ENCODE results near the gene C16orf78. TPM values are rescaled to one million over a fixed set of nuclear protein-coding genes. Genes with fewer than 3 reads are reported as not detected.
A peak's percentile ranks its signal among the peaks of the same experiment; 100 is the strongest.

Gene C16orf78
- total and polyA plus RNA-seq, 10 donors, result not detected

- H3K36me3 ChIP-seq, result no peaks in the 10 kb centered on the region
- TF ChIP-seq CTCF (IDR thresholded peaks at IDR 0.05 in 8 of 11, conservative IDR thresholded peaks at IDR 0.05 in 3 of 11) (no peak), POLR2A (IDR thresholded peaks at IDR 0.05) (no peak)
- intact Hi-C loops (cut with DNase I; ENCODE audit: low total_unique reads), result no loop called here
- 57 to 65% (median 61%) methylated on average over 4 of the region's 4 CpGs for WGBS, 5 donors
- peaks cover 0 to 5% (median 0%) of the 10 kb centered on the region in 8 donors for H3K9me3 ChIP-seq
- H3K27ac ChIP-seq, result peak overlapping the region in 7 of 8 donors; percentile 24 to 71 (median 58)
- peaks cover 0 to 6% (median 0%) of the 10 kb centered on the region in 7 donors for H3K27me3 ChIP-seq (replicated peaks in 1 of 7)
- no peak for DNase-seq
- H3K4me1 ChIP-seq, result peaks cover 0 to 5% (median 0%) of the 10 kb centered on the region in 6 donors
- no peak overlapping the region for H3K4me3 ChIP-seq
Observed at GRCh38 chr16:49365711-49366509, 7.7 kb upstream of the C16orf78 start.

GRCh38 chr16:49366669-49367068, 6.9 kb upstream of the C16orf78 start:
- Histone ChIP-seq H3K9me3 (peaks cover 0 to 5% (median 0%) of the 10 kb centered on the region in 8 donors), H3K4me1 (peaks cover 0 to 5% (median 0%) of the 10 kb centered on the region in 6 donors), H3K4me3 (no peak overlapping the region), H3K36me3 (no peaks in the 10 kb centered on the region), H3K27ac (peak overlapping the region in 6 of 8 donors; percentile 32 to 71 (median 62)), H3K27me3 (replicated peaks in 1 of 7) (peaks cover 0 to 6% (median 0%) of the 10 kb centered on the region in 7 donors)
- DNase-seq, result no peak
- intact Hi-C loops (cut with DNase I; ENCODE audit: low total_unique reads), result no loop called here
- TF ChIP-seq POLR2AphosphoS5 (IDR thresholded peaks at IDR 0.05) (no peak), POLR2A (IDR thresholded peaks at IDR 0.05) (no peak), CTCF (IDR thresholded peaks at IDR 0.05 in 8 of 11, conservative IDR thresholded peaks at IDR 0.05 in 3 of 11) (no peak)
- WGBS, 5 donors, result 35 to 46% (median 44%) methylated on average over 3 of the region's 3 CpGs

- intact Hi-C loops (cut with DNase I; ENCODE audit: low total_unique reads), result no loop called here
Observed at GRCh38 chr16:49369651-49370611, 3.7 kb upstream of the C16orf78 start.

More at GRCh38 chr16:49369651-49370611, 3.7 kb upstream of the C16orf78 start:
- WGBS, 5 donors, result 69 to 96% (median 77%) methylated on average over 3 of the region's 3 CpGs
- peaks cover 0 to 5% (median 0%) of the 10 kb centered on the region in 6 donors for H3K4me1 ChIP-seq
- no peak overlapping the region for H3K27ac ChIP-seq
- peaks cover 0 to 6% (median 0%) of the 10 kb centered on the region in 7 donors for H3K27me3 ChIP-seq (replicated peaks in 1 of 7)
- DNase-seq, result no peak
- no peak overlapping the region for H3K4me3 ChIP-seq
- H3K9me3 ChIP-seq, result peaks cover 0 to 5% (median 0%) of the 10 kb centered on the region in 8 donors
- no peaks in the 10 kb centered on the region for H3K36me3 ChIP-seq
- no peak for TF ChIP-seq POLR2A (IDR thresholded peaks at IDR 0.05)
- TF ChIP-seq CTCF (IDR thresholded peaks at IDR 0.05 in 8 of 11, conservative IDR thresholded peaks at IDR 0.05 in 3 of 11), result no peak
- no peak for TF ChIP-seq POLR2AphosphoS5 (IDR thresholded peaks at IDR 0.05)

Measured in spleen (tissue), 11 donors.